ENCODE data around the gene UGDH. TPM values are rescaled to one million over a fixed set of nuclear protein-coding genes. Genes with fewer than 3 reads are reported as not detected.

Gene UGDH
- total and polyA plus RNA-seq, 9 of the 15 experiments (the other 6 are each of a cell fraction or from before 2014, with no cell fraction given): 5.5 to 21.7 (median 16.2) TPM

- TF ChIP-seq FIP1L1 (IDR thresholded peaks at IDR 0.05; ENCODE audit: low read depth, low read length, poor library complexity, severe bottlenecking): no peak
- TF ChIP-seq ATF7 (IDR thresholded peaks at IDR 0.05): peak; percentile 39; the same call in 1 of the 2 replicates
- TF ChIP-seq ZNF280A (IDR thresholded peaks at IDR 0.05; ENCODE audit: low read depth, partially characterized antibody): no peak
- no peak for TF ChIP-seq PTTG1 (tag; IDR thresholded peaks at IDR 0.05; ENCODE audit: low read depth)
- peak; percentile 26; the same call in 1 of the 2 replicates for TF ChIP-seq VEZF1 (CRISPR knock-in tag; IDR thresholded peaks at IDR 0.05)
- TF ChIP-seq KAT8 (IDR thresholded peaks at IDR 0.05; ENCODE audit: low read depth): no peak
- no peak for TF ChIP-seq ZBTB43 (CRISPR knock-in tag; IDR thresholded peaks at IDR 0.05)
- TF ChIP-seq RAD51 (IDR thresholded peaks at IDR 0.05; ENCODE audit: borderline replicate concordance, low read depth): 0 out of 2 replicates have a peak, but pooled peaks have one; percentile 26
- TF ChIP-seq MYC (IDR thresholded peaks at IDR 0.05; ENCODE audit: low read depth, low read length): 0 out of 2 replicates have a peak, but pooled peaks have one; percentile 11
- TF ChIP-seq MYC (CRISPR knock-in tag; IDR thresholded peaks at IDR 0.05; ENCODE audit: borderline replicate concordance, low read depth): no peak
- TF ChIP-seq, protein P1, sequence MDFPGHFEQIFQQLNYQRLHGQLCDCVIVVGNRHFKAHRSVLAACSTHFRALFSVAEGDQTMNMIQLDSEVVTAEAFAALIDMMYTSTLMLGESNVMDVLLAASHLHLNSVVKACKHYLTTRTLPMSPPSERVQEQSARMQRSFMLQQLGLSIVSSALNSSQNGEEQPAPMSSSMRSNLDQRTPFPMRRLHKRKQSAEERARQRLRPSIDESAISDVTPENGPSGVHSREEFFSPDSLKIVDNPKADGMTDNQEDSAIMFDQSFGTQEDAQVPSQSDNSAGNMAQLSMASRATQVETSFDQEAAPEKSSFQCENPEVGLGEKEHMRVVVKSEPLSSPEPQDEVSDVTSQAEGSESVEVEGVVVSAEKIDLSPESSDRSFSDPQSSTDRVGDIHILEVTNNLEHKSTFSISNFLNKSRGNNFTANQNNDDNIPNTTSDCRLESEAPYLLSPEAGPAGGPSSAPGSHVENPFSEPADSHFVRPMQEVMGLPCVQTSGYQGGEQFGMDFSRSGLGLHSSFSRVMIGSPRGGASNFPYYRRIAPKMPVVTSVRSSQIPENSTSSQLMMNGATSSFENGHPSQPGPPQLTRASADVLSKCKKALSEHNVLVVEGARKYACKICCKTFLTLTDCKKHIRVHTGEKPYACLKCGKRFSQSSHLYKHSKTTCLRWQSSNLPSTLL (IDR thresholded peaks at IDR 0.05): no peak
- TF ChIP-seq EP300 (IDR thresholded peaks at IDR 0.05; ENCODE audit: low read length): peak; percentile 38; the same call in 1 of the 2 replicates
- TF ChIP-seq CC2D1A (IDR thresholded peaks at IDR 0.05): peak; percentile 57
- TF ChIP-seq ZNF232 (CRISPR knock-in tag; IDR thresholded peaks at IDR 0.05): no peak
- TF ChIP-seq SMC3 (conservative IDR thresholded peaks at IDR 0.05; ENCODE audit: insufficient read depth, low read depth, low read length): peak; percentile 75
- TF ChIP-seq, protein P2, sequence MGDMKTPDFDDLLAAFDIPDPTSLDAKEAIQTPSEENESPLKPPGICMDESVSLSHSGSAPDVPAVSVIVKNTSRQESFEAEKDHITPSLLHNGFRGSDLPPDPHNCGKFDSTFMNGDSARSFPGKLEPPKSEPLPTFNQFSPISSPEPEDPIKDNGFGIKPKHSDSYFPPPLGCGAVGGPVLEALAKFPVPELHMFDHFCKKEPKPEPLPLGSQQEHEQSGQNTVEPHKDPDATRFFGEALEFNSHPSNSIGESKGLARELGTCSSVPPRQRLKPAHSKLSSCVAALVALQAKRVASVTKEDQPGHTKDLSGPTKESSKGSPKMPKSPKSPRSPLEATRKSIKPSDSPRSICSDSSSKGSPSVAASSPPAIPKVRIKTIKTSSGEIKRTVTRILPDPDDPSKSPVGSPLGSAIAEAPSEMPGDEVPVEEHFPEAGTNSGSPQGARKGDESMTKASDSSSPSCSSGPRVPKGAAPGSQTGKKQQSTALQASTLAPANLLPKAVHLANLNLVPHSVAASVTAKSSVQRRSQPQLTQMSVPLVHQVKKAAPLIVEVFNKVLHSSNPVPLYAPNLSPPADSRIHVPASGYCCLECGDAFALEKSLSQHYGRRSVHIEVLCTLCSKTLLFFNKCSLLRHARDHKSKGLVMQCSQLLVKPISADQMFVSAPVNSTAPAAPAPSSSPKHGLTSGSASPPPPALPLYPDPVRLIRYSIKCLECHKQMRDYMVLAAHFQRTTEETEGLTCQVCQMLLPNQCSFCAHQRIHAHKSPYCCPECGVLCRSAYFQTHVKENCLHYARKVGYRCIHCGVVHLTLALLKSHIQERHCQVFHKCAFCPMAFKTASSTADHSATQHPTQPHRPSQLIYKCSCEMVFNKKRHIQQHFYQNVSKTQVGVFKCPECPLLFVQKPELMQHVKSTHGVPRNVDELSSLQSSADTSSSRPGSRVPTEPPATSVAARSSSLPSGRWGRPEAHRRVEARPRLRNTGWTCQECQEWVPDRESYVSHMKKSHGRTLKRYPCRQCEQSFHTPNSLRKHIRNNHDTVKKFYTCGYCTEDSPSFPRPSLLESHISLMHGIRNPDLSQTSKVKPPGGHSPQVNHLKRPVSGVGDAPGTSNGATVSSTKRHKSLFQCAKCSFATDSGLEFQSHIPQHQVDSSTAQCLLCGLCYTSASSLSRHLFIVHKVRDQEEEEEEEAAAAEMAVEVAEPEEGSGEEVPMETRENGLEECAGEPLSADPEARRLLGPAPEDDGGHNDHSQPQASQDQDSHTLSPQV (IDR thresholded peaks at IDR 0.05): peak; percentile 44
These were observed 57.7 kb downstream of the UGDH start (continued) for GRCh38 chr4:39469429-39470077.
